ENCODE data around the gene NF1.

DNA sequence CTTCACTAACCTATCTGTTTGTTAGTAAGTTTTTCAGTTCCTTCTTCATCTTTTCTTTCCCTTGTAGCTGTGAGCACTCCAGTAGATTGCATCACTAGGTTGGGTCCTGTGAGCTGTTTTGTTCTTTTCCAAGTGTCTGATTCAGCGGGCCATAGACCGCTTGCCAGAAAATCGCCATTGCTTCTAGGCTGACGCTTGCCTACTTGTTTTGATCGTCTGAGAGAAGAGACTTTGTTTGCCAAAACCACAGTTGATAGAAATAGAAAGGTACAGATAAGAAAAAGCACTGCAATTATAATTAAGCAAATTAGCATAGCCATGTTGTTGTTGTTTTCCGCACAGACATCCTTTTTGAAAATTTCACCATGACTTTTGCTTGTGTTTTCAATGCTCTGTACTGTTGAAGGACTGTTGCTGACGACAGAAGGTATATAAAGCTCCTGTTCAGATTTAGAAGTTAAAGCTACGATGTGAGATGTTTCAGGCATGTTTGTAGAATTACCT, 223.6 kb downstream of the NF1 start:
- TF ChIP-seq, protein P1, sequence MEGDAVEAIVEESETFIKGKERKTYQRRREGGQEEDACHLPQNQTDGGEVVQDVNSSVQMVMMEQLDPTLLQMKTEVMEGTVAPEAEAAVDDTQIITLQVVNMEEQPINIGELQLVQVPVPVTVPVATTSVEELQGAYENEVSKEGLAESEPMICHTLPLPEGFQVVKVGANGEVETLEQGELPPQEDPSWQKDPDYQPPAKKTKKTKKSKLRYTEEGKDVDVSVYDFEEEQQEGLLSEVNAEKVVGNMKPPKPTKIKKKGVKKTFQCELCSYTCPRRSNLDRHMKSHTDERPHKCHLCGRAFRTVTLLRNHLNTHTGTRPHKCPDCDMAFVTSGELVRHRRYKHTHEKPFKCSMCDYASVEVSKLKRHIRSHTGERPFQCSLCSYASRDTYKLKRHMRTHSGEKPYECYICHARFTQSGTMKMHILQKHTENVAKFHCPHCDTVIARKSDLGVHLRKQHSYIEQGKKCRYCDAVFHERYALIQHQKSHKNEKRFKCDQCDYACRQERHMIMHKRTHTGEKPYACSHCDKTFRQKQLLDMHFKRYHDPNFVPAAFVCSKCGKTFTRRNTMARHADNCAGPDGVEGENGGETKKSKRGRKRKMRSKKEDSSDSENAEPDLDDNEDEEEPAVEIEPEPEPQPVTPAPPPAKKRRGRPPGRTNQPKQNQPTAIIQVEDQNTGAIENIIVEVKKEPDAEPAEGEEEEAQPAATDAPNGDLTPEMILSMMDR (IDR thresholded peaks at IDR 0.05; ENCODE audit: low read length): no peak
- TF ChIP-seq EZH2 (IDR thresholded peaks at IDR 0.05; ENCODE audit: borderline replicate concordance, low read length): no peak
